Measurements from ENCODE around the gene AGBL4. TPM values are rescaled to one million over a fixed set of nuclear protein-coding genes. Genes with fewer than 3 reads are reported as not detected.

AGBL4 gene
- total RNA-seq, 4 donors from 2014 or later: 0.08 to 0.71 (median 0.60) TPM

DNA sequence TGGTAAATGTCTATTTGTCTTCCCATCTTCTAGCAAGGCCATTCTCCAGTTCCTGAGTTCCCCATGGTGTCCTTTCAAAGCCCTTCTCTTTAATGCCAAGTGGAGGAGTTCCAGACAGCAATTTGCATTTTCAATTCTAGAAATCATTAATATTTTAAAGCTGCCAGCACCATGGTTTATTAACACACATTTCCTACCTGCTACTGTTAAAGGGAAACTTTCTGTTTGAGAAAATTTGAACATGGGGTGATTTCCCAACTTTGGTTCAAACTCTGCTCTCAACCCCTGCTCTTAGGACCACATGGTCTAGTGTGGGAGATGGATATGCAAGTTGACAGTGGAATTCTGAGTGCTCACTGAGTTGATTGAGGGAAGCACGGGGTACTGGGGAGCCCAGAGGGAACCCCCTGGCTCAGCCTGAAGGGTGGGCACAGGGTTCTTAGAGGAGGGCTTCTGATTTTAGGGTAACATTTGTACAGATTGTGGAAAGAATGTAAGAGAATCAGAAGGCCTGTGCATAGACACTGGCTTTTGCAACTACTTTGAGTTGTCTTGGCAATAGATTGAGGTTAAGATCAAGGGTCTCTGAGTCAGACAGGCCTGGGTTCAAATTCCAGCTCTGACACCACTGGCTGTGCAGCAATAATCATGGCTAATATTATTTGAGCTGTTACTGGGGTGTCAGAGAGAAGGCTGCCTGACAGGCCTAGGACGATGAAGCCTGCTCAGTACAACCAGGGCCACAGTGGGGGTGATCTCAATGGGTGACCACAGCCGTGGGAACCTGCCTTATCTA is 1344.8 kb downstream of the AGBL4 start:
- no peak for TF ChIP-seq CTCF (IDR thresholded peaks at IDR 0.05)
- TF ChIP-seq POLR2A (IDR thresholded peaks at IDR 0.05): no peak
- no peak for DNase-seq (ENCODE audit: low spot score in 2 of 2)
- 84 to 86% methylated on average over 3 of the region's 3 CpGs for WGBS, 2 donors
- no peak overlapping the region for H3K4me3 ChIP-seq (ENCODE audit: low read depth, poor library complexity, severe bottlenecking)
- intact Hi-C loops (cut with DNase I; ENCODE audit: low total_unique reads): no loop called here

GRCh38 chr1:48677306-48678287 is 1346.2 kb downstream of the AGBL4 start:
- H3K4me3 ChIP-seq (ENCODE audit: low read depth, poor library complexity, severe bottlenecking): no peak overlapping the region
- TF ChIP-seq POLR2A (IDR thresholded peaks at IDR 0.05) (no peak), CTCF (IDR thresholded peaks at IDR 0.05) (no peak)
- peak in 1 of 2 donors; percentile 43 for DNase-seq (ENCODE audit: low spot score in 2 of 2)
- intact Hi-C loops (cut with DNase I; ENCODE audit: low total_unique reads): no loop called here
- 52 to 53% methylated on average over 21 to 22 of the region's 22 CpGs for WGBS, 2 donors

GRCh38 chr1:48676822-48677221 is 1346.9 kb downstream of the AGBL4 start:
- no peak for DNase-seq (ENCODE audit: low spot score in 2 of 2)
- H3K4me3 ChIP-seq (ENCODE audit: low read depth, poor library complexity, severe bottlenecking): no peak overlapping the region
- WGBS, 2 donors: 63 to 73% methylated on average over 2 of the region's 2 CpGs
- intact Hi-C loops (cut with DNase I; ENCODE audit: low total_unique reads): no loop called here
- no peak for TF ChIP-seq POLR2A (IDR thresholded peaks at IDR 0.05)

DNA sequence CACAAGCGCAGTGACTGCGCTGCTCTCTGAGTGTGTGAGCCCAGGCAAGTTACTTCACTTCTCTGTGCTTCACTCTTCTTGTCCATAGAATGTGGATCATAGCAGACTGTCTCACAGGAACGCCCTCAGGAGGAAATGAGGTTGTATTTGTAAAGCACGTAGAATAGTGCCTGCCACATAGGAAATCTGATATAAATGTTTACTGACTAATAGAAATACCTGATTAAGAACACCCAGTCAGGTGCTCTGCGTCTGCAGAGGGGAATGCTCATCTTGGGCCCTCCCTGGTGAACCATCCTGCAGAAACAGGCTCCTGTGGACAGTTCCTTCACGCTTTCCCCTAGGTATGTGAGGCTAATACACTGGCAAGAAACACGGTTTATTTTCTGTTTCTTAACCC is 1347.4 kb downstream of the AGBL4 start:
- TF ChIP-seq POLR2A (IDR thresholded peaks at IDR 0.05) (no peak), CTCF (IDR thresholded peaks at IDR 0.05) (no peak)
- no peak for DNase-seq (ENCODE audit: low spot score in 2 of 2)
- intact Hi-C loops (cut with DNase I; ENCODE audit: low total_unique reads): no loop called here
- WGBS, 2 donors: 84 to 90% methylated on average over 7 of the region's 7 CpGs
- no peak overlapping the region for H3K4me3 ChIP-seq (ENCODE audit: low read depth, poor library complexity, severe bottlenecking)

DNA sequence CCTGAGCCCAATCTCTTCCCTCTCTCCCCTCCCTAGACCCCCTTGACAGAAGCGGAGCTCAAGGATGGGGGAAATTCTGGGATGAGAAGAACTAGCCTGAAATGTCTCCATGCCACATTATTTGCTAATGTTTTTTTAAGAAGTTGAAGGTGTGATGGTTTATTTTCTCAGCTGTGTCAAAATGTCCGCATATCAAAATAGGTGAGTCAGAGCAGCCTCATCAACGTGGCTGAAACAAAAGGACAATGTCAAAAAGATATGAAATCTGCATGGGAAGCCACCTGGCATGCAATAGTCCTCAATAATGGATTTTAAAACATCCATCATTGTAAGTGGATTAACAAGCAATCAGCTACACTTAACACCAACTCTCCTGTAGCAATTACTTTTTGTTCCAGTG is 1348.5 kb downstream of the AGBL4 start:
- H3K4me3 ChIP-seq (ENCODE audit: low read depth, poor library complexity, severe bottlenecking): no peak overlapping the region
- DNase-seq (ENCODE audit: low spot score in 2 of 2): no peak
- intact Hi-C loops (cut with DNase I; ENCODE audit: low total_unique reads): no loop called here
- 67% methylated on average over 3 of the region's 3 CpGs for WGBS, 2 donors
- no peak for TF ChIP-seq POLR2A (IDR thresholded peaks at IDR 0.05)
- TF ChIP-seq CTCF (IDR thresholded peaks at IDR 0.05): no peak

DNA sequence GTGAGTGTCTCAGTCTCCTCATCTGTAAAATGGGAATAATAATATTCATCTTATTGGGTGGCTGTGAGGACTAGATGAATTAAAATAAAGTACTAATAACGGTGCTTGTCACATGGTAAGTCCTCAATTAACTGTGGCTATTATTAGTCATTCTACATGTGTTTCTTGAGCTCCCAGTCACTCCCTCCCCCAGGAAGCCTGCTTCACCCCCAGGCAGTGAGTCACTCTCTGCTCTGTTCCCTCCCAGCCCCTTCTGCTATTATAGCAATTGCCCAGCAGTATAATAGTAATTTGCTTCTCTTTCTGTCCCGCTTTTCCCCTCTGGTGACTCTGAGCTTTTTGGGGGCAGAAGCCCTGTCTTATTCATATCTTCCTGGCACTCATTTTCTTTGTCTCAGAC is 1349.1 kb downstream of the AGBL4 start:
- intact Hi-C loops (cut with DNase I; ENCODE audit: low total_unique reads): no loop called here
- 44 to 45% methylated on average over 2 of the region's 2 CpGs for WGBS, 2 donors
- H3K4me3 ChIP-seq (ENCODE audit: low read depth, poor library complexity, severe bottlenecking): no peak overlapping the region
- DNase-seq (ENCODE audit: low spot score in 2 of 2): no peak
- TF ChIP-seq POLR2A (IDR thresholded peaks at IDR 0.05): no peak
- TF ChIP-seq CTCF (IDR thresholded peaks at IDR 0.05): no peak

Data from lower leg skin (tissue), 4 donors.